OCI-LY3 (cell line): Measurements from ENCODE around the gene CAMTA1.

Experiments
- CTCF ChIP-seq: fragments of 200-600, 300-600 bp; sonication (generic); IDR thresholded peaks from 2 replicates; pipeline ENCODE4 v1.5.1; 2014; ENCODE audit warnings: antibody characterized with exemption, low read length, low read depth
- EZH2phosphoT487 ChIP-seq: fragments of 200-600 bp; shearing (Covaris generic); IDR thresholded peaks from 2 replicates; pipeline ENCODE4 v1.6.1; 2018; ENCODE audit warnings: antibody characterized with exemption, mixed run types, low read depth

- TF ChIP-seq CTCF (peak; percentile 57), EZH2phosphoT487 (no peak)
These were observed 257.3 kb downstream of the CAMTA1 start for GRCh38 chr1:7042322-7043190.
